Right lobe of liver (tissue), 4 donors: ENCODE results near the gene ACER3.

ENCODE experiments used
- POLR2A ChIP-seq: fragments of 450-650 bp; IDR thresholded peaks from one replicate; pipeline ENCODE4 v1.6.1; 2017; ENCODE audit warnings: antibody characterized with exemption, mild to moderate bottlenecking
- TF ChIP-seq, protein P1 (sequence below), 4 donors: fragments of 200-600 bp in 3 of 4; fragments of 450-650 bp in 1 of 4; IDR thresholded peaks; one replicate each; pipeline versions ENCODE4 v1.5.1 to v1.8.0; 2016 to 2022; ENCODE audit warnings: antibody characterized with exemption in 4 of 4, mild to moderate bottlenecking in 2 of 4
- donor health status: DM: no; HTN: no; CAD: no.
- donor health status: DM: no; HTN: no; CAD: no.
- donor health status: DM: no; HTN: yes; CAD: no.

DNA sequence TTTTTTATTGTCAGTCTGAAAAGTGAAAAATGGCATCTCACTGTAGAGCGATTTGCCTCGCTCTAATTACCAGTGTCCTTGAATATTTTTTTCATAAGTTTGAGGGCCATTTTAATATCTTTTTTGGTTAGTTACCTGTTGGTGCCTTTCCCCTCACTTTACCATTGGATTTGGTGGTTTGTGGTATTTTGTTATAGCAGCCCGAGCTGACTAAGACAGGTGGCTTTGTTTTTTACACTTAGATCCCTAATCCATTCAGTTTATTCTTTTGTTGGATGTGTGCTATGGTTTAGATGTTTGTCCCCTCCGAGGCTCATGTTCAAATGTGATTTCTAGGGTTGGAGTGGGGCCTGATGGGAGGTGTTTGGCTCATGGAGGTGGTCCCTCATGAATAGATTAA is 199.5 kb downstream of the ACER3 start:
- TF ChIP-seq POLR2A, result no peak
- TF ChIP-seq, protein P1, sequence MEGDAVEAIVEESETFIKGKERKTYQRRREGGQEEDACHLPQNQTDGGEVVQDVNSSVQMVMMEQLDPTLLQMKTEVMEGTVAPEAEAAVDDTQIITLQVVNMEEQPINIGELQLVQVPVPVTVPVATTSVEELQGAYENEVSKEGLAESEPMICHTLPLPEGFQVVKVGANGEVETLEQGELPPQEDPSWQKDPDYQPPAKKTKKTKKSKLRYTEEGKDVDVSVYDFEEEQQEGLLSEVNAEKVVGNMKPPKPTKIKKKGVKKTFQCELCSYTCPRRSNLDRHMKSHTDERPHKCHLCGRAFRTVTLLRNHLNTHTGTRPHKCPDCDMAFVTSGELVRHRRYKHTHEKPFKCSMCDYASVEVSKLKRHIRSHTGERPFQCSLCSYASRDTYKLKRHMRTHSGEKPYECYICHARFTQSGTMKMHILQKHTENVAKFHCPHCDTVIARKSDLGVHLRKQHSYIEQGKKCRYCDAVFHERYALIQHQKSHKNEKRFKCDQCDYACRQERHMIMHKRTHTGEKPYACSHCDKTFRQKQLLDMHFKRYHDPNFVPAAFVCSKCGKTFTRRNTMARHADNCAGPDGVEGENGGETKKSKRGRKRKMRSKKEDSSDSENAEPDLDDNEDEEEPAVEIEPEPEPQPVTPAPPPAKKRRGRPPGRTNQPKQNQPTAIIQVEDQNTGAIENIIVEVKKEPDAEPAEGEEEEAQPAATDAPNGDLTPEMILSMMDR (IDR thresholded peaks at IDR 0.05), result no peak
